Inferior parietal cortex (tissue), 1 donor: ENCODE data around the gene ACER1.

Source experiments
- DNase-seq: peaks from one replicate; pipeline ENCODE4 v3.0.0-alpha.2; 2016; ENCODE audit errors: extremely low spot score

ACER1 gene

GRCh38 chr19:6268382-6268771 lies 65.0 kb downstream of the ACER1 start:
- DNase-seq, result no peak

- no peak for DNase-seq
Observed at GRCh38 chr19:6267552-6268381, 65.6 kb downstream of the ACER1 start.

- no peak for DNase-seq
Observed at GRCh38 chr19:6264803-6265202, 68.6 kb downstream of the ACER1 start.

GRCh38 chr19:6263735-6264444 lies 69.5 kb downstream of the ACER1 start:
- no peak for DNase-seq

DNA sequence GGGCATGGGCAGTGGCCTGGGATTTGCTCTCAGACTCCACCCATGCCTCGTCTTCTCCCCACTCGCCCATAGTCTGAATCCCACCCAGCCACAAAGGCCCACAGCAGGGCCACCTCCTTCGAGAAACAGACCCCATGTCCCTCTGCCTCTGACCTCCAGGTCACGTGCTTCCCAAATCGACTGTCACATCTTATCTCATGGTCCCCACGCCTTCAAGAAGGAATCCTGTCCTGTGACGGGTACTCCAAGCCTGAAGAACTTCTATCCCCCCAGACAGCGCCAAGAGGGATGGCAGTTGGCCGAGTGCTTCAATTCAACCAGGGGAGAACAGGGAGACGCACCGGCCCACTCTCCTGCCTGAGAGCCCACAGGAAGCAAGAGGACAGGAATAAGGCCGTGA lies 70.1 kb downstream of the ACER1 start:
- DNase-seq, result no peak

DNA sequence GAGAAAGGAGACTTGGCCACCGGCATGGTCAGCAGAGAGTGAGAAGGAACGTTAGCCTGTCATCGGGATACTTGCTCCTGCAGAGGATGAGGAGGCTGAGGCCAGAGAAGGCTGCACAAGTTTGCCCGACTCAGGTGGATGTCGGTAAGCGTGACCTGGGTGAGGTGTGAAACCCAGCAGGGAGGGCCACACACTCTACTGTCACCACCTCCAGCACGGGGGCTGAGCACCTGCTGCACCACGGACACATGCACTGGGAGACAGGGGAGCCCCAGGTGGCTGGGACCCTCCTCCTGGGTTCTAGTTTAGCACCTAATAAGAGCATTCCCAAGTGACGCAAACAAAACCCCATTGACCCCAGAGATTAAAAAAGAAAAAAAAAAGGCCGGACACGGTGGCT lies 70.9 kb downstream of the ACER1 start:
- no peak for DNase-seq

DNA sequence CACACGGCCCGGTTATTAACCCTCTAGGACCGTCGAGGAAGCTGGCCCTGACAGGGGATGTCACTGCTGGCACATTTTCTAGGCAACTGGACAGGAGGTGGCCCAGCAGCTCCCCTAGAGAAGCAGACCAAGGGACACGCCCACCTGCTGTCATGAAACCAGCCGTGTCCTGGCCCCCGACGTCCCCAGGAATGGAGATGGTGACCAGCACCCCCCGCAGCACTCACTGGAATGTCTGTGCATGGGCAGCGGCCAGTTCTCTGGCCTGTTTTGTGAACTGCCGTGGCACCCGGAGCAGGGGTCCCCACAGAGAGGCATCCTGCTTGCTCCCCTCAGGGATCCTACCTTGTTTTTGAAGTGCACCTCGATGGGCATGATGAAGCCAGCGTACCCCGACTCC lies 71.5 kb downstream of the ACER1 start:
- no peak for DNase-seq

DNA sequence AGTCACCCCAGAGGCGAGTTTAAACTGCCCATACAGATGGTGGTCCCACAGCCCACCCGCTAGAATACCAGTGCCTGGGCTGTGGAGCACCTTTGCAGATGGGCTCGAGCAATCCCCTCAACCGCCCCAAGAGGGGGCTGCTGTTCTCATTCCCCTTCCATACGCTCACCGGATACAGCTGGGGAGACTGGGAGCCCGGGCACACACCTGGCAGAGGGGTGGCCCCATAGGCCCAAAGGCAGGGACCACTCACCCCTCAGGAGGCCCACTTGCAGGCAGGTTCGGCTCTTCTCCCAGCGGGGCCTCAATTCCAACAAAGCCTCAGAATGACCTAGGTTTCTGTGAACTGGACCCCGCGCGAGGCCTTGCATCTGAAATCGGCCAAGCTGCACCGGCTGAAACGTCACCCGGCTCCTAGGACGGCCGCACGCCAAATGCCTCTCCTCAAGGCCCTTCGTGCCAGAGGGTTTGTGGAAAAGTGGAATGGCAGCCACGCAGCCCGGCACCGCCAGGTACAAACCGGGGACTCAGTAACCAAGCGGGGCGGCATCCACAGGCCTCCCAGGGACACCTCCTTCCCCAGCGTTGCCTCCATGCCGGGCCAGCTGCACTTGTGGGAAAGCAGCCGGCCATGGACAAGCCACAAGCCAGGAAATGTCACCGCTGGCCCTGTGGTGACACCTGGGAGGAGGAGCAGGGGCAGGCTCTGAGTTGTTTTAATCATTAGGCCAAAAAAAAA lies 72.3 kb downstream of the ACER1 start:
- no peak for DNase-seq

GRCh38 chr19:6260376-6260775 lies 73.0 kb downstream of the ACER1 start:
- DNase-seq, result no peak

- DNase-seq, result no peak
Observed at GRCh38 chr19:6259312-6259861, 74.0 kb downstream of the ACER1 start.

DNA sequence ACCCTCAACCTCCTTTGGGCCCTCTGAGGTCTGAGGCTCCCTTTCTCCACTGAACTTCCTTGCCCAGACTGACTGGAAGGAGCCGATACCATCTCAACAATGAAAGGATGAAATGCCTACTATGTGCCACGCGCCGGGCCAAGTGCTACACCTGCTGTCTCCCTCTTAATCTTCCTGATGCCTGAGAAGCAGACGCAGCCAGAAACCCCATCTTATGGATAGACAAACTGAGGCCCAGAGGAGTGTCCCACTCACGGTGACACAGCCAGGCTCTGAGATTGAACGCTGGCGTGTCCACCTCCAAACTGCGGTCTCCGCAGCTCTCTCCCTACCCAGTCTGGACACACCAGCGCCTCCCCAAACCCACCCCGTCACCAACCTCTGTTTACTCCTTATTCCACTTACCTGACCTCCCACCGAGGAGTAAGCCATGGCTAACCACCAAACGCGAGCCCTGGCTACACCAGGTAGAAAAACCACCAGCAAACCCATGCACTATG lies 74.5 kb downstream of the ACER1 start:
- DNase-seq, result no peak
